Testis (tissue), 2 donors: ENCODE data around the gene PCDHGA3.

Experiments
- CTCF ChIP-seq, 3 experiments: fragments of 450-650 bp in 2 of 3; fragments of 200-600 bp in 1 of 3; sonication (generic) in 1 of 3; IDR thresholded peaks; one replicate each; pipeline ENCODE4 v1.5.1; 2016 to 2019; ENCODE audit warnings: antibody characterized with exemption in 3 of 3, mild to moderate bottlenecking in 2 of 3, moderate library complexity in 1 of 3
- POLR2A ChIP-seq: fragments of 450-650 bp; IDR thresholded peaks from one replicate; pipeline ENCODE4 v1.6.1; 2017; ENCODE audit warnings: antibody characterized with exemption, mild to moderate bottlenecking, moderate library complexity

GRCh38 chr5:141389153-141390042, 45.8 kb downstream of the PCDHGA3 start:
- TF ChIP-seq POLR2A: no peak
- TF ChIP-seq CTCF (IDR thresholded peaks at IDR 0.05): no peak
